HG03135 (cell line): ENCODE data around the gene MMP25.
A peak's percentile ranks its signal among the peaks of the same experiment; 100 is the strongest.
"Not testable (repeated sequence)": the region's sequence is repeated elsewhere in the genome, so short reads cannot be mapped to it uniquely, and the experiment has no call there.

ENCODE experiments used
- ATAC-seq: cut with Tn5 transposase; IDR thresholded peaks from one replicate; pipeline ENCODE4 v1.9.1; 2021; ENCODE audit warnings: mild to moderate bottlenecking, moderate library complexity; ENCODE audit not compliant: unreplicated experiment

Gene MMP25

DNA sequence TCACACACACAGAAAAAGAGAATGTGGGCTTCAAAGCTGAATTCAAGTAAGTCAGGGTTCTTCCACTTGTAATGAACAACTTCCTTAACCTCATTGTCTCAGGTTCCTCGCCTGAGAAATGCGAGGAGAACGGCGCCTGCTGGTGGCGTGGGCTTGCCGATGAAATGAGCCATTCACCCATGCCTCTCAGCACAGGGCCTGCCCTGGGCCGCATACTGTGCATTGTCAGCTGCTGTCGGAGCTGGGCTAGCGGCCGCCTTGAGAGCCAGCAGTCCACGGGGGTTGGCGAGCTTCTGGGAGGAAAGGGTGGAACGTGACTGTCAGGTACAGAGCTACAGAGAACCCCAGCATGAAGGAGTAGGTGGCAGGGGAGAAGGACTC is 7.0 kb downstream of the MMP25 start:
- not testable (repeated sequence) for ATAC-seq

DNA sequence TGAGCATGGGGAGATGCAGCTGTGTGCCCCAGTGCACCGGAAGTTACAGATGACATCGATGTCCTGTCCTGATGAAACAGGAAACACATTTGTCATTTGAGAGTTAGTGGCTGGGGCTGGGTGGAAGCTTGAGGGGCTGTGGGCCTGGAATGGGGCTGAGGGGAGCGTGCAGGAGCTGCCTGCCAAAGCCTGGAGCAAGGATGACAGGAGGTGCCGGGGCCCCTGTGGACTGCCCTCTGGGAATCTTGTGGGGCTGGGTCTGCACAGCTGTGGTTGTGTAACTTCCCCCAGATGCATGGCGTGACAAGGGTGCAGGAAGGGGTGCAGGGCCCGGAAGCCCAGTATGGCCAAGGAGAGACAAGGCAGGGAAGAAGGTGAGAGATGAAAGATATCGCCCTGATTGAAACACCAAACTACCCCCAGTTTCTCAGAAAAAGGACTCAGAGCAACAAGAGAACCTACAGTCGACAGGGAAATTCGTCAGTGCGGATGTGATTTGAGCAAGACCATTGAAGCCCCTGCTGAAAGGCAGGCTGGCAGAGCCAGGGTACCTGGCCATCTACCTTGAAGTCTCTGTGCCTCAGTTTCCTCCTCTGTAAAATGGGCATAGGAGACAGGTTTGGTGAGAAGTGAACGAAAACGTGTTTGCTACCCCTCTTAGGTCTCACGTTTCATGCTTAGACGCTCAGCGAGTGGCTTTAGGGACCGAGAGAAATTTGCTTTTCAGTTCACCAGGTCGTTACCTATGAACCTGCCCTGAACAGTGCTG is 8.8 kb downstream of the MMP25 start:
- ATAC-seq, result no peak

DNA sequence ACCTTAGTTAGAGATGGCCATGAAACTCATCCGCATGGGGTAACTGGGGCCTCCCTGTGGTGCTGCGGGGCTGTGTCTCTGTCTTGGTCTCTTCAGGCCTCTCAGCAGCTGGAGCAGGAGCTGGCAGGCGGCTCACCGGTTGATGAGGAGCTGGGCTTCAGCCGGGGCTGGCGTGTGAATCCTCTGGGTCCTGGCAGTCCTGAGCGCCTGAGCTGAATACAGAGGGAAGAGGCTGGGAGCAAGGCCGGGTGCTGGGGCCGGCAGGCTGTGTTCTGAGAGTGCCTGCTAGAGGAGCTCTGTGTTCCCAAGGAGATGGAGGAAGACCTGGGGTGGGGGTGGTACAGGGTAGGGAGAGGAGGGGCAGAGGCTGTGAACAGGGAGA is 9.4 kb downstream of the MMP25 start:
- not testable (repeated sequence) for ATAC-seq

DNA sequence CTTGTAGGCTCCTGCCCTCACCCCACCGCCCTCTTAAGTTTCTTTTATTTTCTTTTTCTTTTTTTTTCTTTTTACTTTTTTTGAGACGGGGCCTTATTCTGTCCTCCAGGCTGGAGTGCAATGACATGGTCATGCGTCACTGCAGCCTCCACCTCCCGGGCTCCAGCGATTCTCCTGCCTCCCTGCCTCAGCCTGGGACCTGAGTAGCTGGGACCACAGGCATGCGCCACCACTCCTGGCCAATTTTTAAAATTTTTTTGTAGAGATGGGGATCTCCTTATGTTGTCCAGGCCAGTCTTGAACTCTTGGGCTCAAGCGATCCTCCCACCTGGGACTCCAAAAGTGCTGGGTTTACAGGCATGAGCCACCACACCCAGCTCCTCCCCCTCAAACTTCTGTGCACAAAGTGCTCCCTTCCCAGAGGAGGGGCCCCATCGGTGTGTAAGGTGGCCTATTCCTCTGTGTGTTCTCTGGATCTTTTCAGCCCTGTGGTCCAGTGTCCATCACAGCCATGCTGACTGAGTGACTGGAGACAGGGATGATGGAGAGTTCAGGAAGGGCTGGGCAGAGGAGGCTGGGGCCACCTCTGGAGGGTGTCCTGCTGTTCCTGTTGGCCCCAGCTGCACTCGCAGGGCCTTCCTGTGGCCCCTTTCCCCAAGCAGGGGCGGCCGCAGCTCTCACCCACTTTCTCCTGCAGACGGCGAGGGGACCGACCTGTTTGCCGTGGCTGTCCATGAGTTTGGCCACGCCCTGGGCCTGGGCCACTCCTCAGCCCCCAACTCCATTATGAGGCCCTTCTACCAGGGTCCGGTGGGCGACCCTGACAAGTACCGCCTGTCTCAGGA is 10.2 kb downstream of the MMP25 start:
- no peak for ATAC-seq

DNA sequence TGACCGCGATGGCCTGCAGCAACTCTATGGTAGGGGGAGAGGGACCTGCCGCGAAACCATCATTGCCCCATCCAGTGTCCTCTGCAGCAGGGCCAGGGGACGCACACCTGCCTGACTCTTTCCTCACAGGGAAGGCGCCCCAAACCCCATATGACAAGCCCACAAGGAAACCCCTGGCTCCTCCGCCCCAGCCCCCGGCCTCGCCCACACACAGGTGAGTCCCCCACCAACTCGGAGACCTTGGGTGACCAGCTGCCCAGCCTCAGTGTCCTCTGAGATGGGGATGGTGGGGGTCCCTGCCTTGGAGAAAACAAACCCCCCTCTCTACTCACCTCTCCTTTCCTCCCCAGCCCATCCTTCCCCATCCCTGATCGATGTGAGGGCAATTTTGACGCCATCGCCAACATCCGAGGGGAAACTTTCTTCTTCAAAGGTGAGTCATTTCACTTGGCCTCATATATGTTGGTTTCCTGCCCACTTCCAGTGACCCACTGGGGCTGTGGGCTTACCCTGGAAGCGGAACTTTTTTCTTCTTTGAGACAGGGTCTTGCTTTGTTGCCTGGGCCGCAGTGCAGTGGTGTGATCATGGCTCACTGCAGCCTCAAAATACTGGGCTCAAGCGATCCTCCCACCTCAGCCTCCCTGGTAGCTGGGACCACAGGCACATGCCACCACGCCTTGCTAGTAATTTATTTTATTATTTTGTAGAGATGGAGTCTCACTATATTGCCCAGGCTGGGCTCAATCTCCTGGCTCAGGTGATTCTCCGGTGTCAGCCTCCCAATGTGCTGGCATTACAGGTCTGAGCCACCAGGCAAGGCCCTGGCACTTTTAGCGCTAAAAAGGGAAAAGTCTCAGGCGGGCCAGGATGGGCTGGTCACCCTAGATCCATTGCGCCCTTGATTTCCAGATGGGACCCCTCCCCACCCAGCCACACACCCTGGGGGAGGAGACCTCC is 11.1 kb downstream of the MMP25 start:
- ATAC-seq, result no peak

DNA sequence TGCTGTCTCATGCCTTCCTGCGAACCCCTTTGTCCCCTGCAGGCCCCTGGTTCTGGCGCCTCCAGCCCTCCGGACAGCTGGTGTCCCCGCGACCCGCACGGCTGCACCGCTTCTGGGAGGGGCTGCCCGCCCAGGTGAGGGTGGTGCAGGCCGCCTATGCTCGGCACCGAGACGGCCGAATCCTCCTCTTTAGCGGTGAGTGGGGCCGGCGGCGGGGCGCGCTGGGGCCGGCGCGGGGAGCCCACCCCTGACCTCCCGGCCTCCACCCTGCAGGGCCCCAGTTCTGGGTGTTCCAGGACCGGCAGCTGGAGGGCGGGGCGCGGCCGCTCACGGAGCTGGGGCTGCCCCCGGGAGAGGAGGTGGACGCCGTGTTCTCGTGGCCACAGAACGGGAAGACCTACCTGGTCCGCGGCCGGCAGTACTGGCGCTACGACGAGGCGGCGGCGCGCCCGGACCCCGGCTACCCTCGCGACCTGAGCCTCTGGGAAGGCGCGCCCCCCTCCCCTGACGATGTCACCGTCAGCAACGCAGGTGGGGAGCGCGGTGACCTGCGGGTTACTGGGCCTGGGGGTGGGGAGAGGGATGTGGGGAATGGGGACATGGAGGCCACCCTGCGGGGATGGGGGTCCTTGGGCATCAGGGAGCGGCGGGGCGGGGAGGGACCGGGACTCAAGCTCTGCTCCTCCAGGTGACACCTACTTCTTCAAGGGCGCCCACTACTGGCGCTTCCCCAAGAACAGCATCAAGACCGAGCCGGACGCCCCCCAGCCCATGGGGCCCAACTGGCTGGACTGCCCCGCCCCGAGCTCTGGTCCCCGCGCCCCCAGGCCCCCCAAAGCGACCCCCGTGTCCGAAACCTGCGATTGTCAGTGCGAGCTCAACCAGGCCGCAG is 12.0 kb downstream of the MMP25 start:
- ATAC-seq, result peak; percentile 32

DNA sequence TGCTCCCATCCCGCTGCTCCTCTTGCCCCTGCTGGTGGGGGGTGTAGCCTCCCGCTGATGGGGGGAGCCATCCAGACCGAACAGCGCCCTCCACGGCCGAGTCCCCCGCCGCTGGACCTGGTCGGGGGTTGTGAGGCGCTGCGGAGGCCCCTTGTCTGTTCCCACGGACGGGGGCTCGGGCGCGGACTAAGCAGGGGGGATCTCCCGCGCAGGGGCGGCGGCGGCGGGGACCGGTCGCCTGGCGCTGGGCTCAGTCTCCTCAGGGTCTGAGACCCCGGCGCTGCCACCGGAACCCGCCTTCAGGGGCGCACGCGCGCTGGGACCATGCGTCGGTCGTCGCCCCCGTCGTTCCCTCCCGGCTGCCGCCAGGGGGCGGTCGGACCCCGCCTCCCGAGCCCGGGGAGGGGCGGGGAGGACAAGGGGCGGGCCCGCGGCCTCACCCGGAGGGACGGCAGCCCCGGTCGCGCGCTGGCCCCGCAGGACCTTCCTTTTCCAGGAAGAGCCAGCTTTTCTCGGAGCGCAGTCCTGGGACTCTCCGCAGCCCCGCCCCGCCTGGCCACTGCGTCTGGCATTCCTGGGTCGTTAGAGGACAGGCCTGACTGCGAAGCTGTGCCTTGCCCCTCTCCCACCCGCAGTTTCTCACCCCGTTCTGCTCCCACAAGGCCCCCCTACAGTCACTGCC is 12.8 kb downstream of the MMP25 start:
- ATAC-seq, result peak; percentile 61

DNA sequence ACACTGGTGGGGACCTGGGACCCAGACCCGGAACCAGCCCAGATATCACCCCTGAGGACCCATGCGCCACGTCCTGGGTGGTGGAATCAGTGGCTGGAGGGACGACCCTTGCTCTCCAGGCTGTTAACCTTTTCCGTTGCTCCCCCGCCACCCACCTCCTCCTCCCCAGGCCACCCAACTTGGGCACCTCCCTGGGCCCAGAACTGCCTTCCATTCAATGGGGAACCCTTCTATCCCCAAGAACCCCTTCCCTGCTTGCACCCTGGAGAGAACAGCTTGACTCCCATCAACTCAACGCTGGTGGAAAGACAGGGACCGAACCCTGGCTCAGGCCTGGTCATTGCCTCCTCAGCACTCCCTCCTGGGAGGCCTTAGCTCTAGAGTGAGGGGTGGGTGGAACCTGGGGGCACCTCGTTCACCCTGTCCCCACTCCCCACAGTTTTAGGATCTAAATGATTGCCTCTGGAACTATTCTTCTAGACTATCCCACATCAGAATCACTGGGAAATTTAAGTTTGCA is 13.4 kb downstream of the MMP25 start:
- no peak for ATAC-seq

DNA sequence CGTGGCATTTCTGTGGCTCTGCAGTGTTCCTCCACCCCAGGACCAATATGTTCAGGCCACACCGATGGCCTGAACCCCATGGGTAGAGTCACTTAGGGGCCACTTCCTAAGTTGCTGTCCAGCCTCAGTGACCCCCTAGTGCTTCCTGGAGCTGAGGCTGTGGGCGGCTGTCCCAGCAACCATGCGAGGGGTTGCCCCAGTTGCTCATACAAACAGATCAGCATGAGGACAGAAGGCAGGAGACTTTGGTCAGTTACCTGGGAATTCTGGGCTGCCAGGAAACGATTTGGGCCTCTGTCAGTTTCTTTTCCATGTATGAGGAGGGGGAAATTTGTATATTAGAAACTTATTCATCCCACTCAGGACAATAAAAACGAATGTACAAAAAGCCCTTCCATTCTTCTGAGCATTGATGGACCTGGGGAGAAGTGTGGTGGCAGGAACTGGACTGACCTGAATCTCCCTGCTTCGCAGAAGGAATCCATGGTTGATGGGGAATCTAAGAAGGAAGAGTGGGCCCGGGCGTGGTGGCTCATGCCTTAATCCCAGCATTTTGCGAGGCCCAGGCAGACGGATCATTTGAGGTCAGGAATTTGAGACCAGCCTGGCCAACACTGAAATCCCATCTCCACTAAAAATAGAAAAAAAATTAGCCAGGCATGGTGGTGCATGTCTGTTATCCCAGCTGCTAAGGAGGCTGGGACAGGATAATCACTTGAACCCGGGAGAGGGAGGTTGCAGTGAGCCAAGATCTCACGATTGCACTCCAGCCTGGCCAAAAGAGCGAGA is 14.2 kb downstream of the MMP25 start:
- no peak for ATAC-seq

DNA sequence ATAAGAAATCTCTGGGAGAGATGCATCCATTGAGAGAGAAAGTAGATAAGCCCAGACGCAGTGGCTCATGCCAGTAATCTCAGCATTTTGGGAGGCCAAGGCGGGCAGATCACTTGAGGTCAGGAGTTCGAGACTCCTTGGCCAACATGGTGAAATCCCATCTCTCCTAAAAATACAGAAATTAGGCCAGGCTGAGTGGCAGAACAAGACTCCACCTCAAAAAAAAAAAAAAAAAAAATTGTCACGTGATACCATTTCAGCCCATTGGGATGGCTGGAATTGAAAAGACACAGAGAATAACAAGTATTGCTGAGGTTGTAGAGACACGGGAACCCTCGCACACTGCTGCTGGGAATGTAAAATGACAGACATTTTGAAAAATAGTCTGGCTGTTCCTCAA is 16.2 kb downstream of the MMP25 start:
- no peak for ATAC-seq

DNA sequence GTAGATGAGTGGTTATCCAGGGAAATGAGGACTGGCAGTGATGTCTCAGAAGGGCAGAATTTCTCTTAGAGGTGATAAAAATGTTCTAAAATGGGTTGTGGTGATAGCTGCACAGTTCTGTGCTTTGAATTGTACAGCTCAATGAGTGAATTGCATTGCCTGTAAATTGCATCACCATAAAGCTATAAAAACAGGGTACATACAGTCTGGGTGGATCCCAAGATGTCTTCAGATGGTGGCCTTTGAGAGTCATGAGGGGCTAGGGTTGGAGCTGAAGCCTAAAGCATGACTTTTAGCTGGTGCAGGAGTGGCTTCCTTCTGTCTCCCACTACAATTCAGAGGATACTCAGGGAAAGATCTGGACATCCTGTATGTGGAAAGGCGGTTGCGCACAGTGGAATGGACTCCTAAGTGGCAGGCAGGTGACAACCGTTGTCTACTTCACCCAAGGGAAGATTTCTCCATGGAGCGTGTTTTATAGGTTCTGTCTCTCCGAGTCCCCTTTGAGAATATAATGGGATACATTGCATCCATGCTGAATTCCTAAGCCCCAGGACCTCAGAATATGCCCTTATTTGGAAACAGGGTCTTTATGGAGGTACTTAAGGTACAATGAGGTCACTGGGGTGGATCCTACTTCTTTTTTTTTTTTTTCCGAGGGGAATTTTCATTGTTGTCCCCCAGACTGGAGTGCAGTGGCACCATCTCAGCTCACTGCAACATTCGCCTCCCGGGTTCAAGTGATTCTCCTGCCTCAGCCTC is 17.4 kb downstream of the MMP25 start:
- no peak for ATAC-seq

DNA sequence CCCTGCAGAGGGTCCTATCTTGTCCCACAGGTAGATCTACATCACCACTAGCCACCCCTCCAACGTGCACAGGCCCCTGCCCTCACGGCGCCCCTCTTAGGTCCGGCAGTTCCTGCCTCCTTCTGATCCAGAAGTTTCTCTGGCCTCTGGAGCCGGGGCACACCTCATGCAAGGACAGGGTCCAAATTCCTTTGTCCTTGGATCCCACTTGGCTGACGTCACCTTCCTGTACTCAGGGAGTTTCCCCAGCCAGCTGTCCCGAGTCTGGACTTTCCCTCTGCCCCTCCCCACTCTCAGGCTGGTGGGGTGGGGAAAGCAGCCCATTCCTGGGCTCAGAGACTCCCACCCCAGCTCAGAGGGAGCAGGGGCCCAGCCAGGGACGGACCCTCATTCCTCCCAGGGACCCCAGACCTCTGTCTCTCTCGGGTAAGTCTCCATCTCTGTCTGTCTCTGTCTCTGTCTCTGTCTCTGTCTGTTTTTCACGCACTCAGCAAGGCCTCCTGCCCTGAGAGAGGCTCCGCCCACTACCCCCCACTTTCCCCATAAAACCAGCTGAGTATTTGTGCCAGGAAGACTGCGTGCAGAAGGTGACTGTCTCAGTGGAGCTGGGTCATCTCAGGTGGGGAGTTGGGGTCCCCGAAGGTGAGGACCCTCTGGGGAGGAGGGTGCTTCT is 18.8 kb downstream of the MMP25 start, which contains the start of gene IL32:
Gene IL32, plus strand, starts transcription at position 572 of the 673 bp plus-strand sequence. CDS start 172 bp downstream, outside the sequence.
- no peak for ATAC-seq

DNA sequence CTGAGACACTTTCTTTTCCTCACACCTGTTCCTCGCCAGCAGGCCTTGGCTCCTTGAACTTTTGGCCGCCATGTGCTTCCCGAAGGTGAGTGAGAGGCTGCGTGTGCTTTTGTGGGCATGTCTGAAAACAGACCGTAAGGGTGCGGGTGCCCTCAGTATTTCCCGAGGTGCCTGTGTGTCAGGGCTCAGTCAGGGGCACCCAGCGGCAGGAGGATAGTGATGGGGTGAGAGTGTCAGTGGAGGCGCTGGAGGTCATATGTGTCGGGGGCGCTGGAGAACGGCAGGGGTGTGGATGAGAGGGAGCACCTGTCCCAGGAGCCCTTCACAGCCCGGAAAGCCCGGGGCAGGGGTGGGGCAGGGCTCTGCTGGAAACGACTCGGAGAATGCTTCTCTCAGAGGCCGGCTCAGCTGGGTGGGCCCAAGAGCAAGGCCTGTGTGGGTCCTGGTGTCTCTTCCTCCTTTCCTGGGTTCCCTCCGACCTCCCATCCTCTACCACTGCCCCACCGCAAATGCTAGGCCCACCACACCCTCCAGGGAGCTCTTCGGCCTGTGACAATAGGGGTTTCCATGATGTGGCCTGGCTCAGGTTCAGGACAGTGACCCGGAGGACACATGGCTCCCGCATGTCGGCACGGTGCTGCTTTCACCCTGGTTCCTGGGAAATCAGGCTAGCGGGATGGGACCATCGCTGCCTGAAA is 19.5 kb downstream of the MMP25 start:
- ATAC-seq, result no peak

DNA sequence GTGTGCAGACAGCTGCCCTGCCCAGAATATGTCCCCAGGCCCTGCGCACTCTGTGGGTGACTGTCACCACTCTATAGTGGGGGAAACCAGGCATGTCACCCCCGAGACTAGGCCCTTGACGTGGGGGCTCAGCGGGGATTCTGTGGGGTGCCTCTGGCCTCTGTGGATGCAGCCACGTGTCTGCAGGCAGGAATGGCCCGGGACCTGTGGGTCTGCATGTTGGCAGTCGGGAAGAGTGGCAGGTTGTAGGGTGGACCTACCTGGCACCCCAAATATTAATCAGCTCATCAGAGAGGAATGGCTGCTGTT is 20.0 kb downstream of the MMP25 start:
- ATAC-seq, result no peak

DNA sequence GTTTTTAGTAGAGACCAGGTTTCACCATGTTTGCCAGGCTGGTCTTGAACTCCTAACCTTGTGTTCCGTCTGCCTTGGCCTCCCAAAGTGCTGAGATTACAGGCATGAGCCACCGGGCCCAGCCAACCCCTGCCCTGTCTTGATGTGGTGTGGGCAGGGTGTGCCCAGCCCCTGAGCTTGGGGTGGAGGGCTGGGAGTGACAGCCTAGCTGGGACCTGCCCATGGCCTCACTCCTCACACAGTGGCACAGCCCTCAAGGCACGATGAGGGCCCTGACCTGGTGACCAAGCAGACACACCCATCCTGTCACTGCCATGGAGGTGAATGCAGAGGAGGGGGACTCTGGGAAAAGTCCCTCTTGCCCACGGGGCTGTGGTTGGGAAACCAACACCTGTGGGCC is 22.1 kb downstream of the MMP25 start:
- ATAC-seq, result no peak

DNA sequence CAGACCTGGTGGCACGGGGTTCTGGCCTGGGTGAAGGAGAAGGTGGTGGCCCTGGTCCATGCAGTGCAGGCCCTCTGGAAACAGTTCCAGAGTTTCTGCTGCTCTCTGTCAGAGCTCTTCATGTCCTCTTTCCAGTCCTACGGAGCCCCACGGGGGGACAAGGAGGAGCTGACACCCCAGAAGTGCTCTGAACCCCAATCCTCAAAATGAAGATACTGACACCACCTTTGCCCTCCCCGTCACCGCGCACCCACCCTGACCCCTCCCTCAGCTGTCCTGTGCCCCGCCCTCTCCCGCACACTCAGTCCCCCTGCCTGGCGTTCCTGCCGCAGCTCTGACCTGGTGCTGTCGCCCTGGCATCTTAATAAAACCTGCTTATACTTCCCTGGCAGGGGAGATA is 22.8 kb downstream of the MMP25 start:
- ATAC-seq, result not testable (repeated sequence)
